ENCODE results near the gene PBX1.
A peak's percentile ranks its signal among the peaks of the same experiment; 100 is the strongest.

PBX1 gene

GRCh38 chr1:164558461-164559341 is at the start of gene PBX1 (continued):
- peak; percentile 34; the same call in 1 of the 2 replicates for TF ChIP-seq ZNF660 (tag by site-specific recombination; IDR thresholded peaks at IDR 0.05)
- no peak for TF ChIP-seq ZSCAN5A (tag by site-specific recombination; IDR thresholded peaks at IDR 0.05)
- no peak for TF ChIP-seq ZNF514 (tag by site-specific recombination; IDR thresholded peaks at IDR 0.05)
- no peak for TF ChIP-seq ZNF146 (tag by site-specific recombination; IDR thresholded peaks at IDR 0.05)
- TF ChIP-seq ZNF433 (tag by site-specific recombination; IDR thresholded peaks at IDR 0.05; ENCODE audit: low read depth): no peak
- peak; percentile 33; the same call in 1 of the 2 replicates for TF ChIP-seq ZNF561 (tag by site-specific recombination; IDR thresholded peaks at IDR 0.05; ENCODE audit: borderline replicate concordance)
- TF ChIP-seq ZNF645 (tag by site-specific recombination; IDR thresholded peaks at IDR 0.05): no peak
- no peak for TF ChIP-seq GFI1B (tag by site-specific recombination; IDR thresholded peaks at IDR 0.05)
- peak; percentile 83 for TF ChIP-seq SP3 (tag by site-specific recombination; IDR thresholded peaks at IDR 0.05)
- TF ChIP-seq ZNF600 (tag by site-specific recombination; IDR thresholded peaks at IDR 0.05): peak; percentile 86
- TF ChIP-seq ZNF629 (tag by site-specific recombination; IDR thresholded peaks at IDR 0.05): no peak
- TF ChIP-seq ZNF121 (tag by site-specific recombination; IDR thresholded peaks at IDR 0.05): no peak
- no peak for TF ChIP-seq ZNF26 (tag by site-specific recombination; IDR thresholded peaks at IDR 0.05)
- TF ChIP-seq ZNF501 (tag by site-specific recombination; IDR thresholded peaks at IDR 0.05): no peak
- TF ChIP-seq ZNF426 (tag by site-specific recombination; IDR thresholded peaks at IDR 0.05): no peak
- TF ChIP-seq PRDM2 (tag by site-specific recombination; IDR thresholded peaks at IDR 0.05; ENCODE audit: borderline replicate concordance): no peak
- TF ChIP-seq SCRT2 (tag by site-specific recombination; IDR thresholded peaks at IDR 0.05): no peak
- no peak for TF ChIP-seq ZNF792 (tag by site-specific recombination; IDR thresholded peaks at IDR 0.05)
- no peak for TF ChIP-seq ZNF157 (tag by site-specific recombination; IDR thresholded peaks at IDR 0.05)
- TF ChIP-seq ZBTB17 (tag by site-specific recombination; IDR thresholded peaks at IDR 0.05): peak; percentile 54
- 0 out of 2 replicates have a peak, but pooled peaks have one; percentile 35 for TF ChIP-seq PRDM1 (tag by site-specific recombination; IDR thresholded peaks at IDR 0.05)
- TF ChIP-seq YY1 (tag by site-specific recombination; IDR thresholded peaks at IDR 0.05): no peak
- TF ChIP-seq ZNF140 (tag by site-specific recombination; IDR thresholded peaks at IDR 0.05): no peak
- TF ChIP-seq ZNF366 (tag by site-specific recombination; conservative IDR thresholded peaks at IDR 0.05): peak; percentile 82
- no peak for TF ChIP-seq ZNF133 (tag by site-specific recombination; IDR thresholded peaks at IDR 0.05)
- TF ChIP-seq ZNF513 (tag by site-specific recombination; IDR thresholded peaks at IDR 0.05): peak; percentile 93
